H1 (cell line): Measurements from ENCODE around the gene WWP2.
"Not testable (repeated sequence)": the region's sequence is repeated elsewhere in the genome, so short reads cannot be mapped to it uniquely, and the experiment has no call there.

ENCODE experiments used
- ATF3 ChIP-seq: IDR thresholded peaks from 2 replicates; pipeline ENCODE4 v1.6.1; 2011; ENCODE audit warnings: low read depth, mild to moderate bottlenecking, low read length; ENCODE audit not compliant: insufficient read depth
- CTCF ChIP-seq, 3 experiments: IDR thresholded peaks; 1 replicate in 2 of 3; 2 replicates in 1 of 3; pipeline versions ENCODE4 v1.5.1 to v1.6.1; 2011; ENCODE audit warnings: low read length in 3 of 3, mild to moderate bottlenecking in 3 of 3, inconsistent platforms in 2 of 3, low read depth in 1 of 3, moderate library complexity in 1 of 3; ENCODE audit not compliant: insufficient read depth in 1 of 3; ENCODE audit errors: control extremely low read depth in 1 of 3
- EP300 ChIP-seq, 2 experiments: IDR thresholded peaks; 1 replicate in 1 of 2; 2 replicates in 1 of 2; pipeline ENCODE4 v1.6.1; 2011 to 2012; ENCODE audit warnings: low read depth in 2 of 2, low read length in 2 of 2, mild to moderate bottlenecking in 2 of 2, borderline replicate concordance in 1 of 2, inconsistent platforms in 1 of 2, moderate library complexity in 1 of 2
- MAFK ChIP-seq: IDR thresholded peaks from 2 replicates; pipeline ENCODE4 v1.6.1; 2012; ENCODE audit warnings: low read depth, mild to moderate bottlenecking, improper control_type of control experiment, low read length
- PHF8 ChIP-seq: fragments of 200-600 bp; sonication (generic); conservative IDR thresholded peaks from 2 replicates; pipeline ENCODE4 v1.7.1; 2012; ENCODE audit warnings: low read depth, mild to moderate bottlenecking, inconsistent platforms, low read length, moderate library complexity
- SIN3A ChIP-seq, 2 experiments: IDR thresholded peaks in 1 of 2; conservative IDR thresholded peaks in 1 of 2; 2 replicates each; pipeline ENCODE4 v1.6.1; 2011 to 2012; ENCODE audit warnings: low read length in 2 of 2, improper control_type of control experiment in 1 of 2, low read depth in 1 of 2, mild to moderate bottlenecking in 1 of 2
- SP1 ChIP-seq: IDR thresholded peaks from 2 replicates; pipeline ENCODE4 v1.6.1; 2011; ENCODE audit warnings: low read depth, low read length
- YY1 ChIP-seq: IDR thresholded peaks from 2 replicates; pipeline ENCODE4 v1.6.1; 2011; ENCODE audit warnings: low read depth, mild to moderate bottlenecking, low read length

GRCh38 chr16:69963312-69963711 lies 201.2 kb downstream of the WWP2 start:
- TF ChIP-seq SIN3A (conservative IDR thresholded peaks at IDR 0.05 in 1 of 2, IDR thresholded peaks at IDR 0.05 in 1 of 2; ENCODE audit: low read depth in 1 of 2, low read length in 2 of 2); CTCF (IDR thresholded peaks at IDR 0.05; ENCODE audit: control extremely low read depth in 1 of 3, insufficient read depth in 1 of 3, low read depth in 1 of 3, low read length in 3 of 3); PHF8; MAFK; ATF3; YY1; SP1; EP300 (IDR thresholded peaks at IDR 0.05; ENCODE audit: borderline replicate concordance in 1 of 2, low read depth in 2 of 2, low read length in 2 of 2): not testable (repeated sequence)
